Sigmoid colon (tissue), 7 donors: ENCODE measurements around the gene NFATC1. TPM values are rescaled to one million over a fixed set of nuclear protein-coding genes. Genes with fewer than 3 reads are reported as not detected.

ENCODE experiments used
- DNase-seq: peaks from one replicate; pipeline ENCODE4 v3.0.0-alpha.2; 2019
- H3K27ac ChIP-seq, 4 donors: fragments of 200-600 bp; sonication (generic); one replicate each; pipeline ENCODE4 v1.5.1; 2016 to 2019; ENCODE audit warnings: mild to moderate bottlenecking in 1 of 4
- H3K27me3 ChIP-seq, 3 donors: fragments of 200-600 bp; sonication (generic); one replicate each; pipeline ENCODE4 v1.5.1; 2019; ENCODE audit warnings: mild to moderate bottlenecking in 1 of 3
- H3K36me3 ChIP-seq, 4 donors: fragments of 200-600 bp; sonication (generic); one replicate each; pipeline ENCODE4 v1.5.1; 2016 to 2019
- H3K4me1 ChIP-seq, 4 donors: fragments of 200-600 bp; sonication (generic); one replicate each; pipeline ENCODE4 v1.5.1; 2017 to 2019
- H3K4me3 ChIP-seq, 4 donors: fragments of 200-600 bp; sonication (generic); one replicate each; pipeline ENCODE4 v1.5.1; 2017 to 2019; ENCODE audit warnings: mild to moderate bottlenecking in 2 of 4, moderate library complexity in 1 of 4
- H3K9me3 ChIP-seq, 4 donors: fragments of 200-600 bp in 3 of 4; sonication (generic) in 3 of 4; one replicate each; pipeline versions ENCODE4 v1.5.1 to v1.6.1; 2013 to 2019
- CTCF ChIP-seq, 4 experiments: fragments of 450-650 bp in 3 of 4; fragments of 200-600 bp in 1 of 4; IDR thresholded peaks; one replicate each; pipeline ENCODE4 v1.5.1; 2016 to 2019; ENCODE audit warnings: antibody characterized with exemption in 4 of 4, mild to moderate bottlenecking in 3 of 4, moderate library complexity in 2 of 4
- EP300 ChIP-seq, 4 donors: sonication (generic); formaldehyde crosslinking; IDR thresholded peaks; one replicate each; pipeline ENCODE4 v1.6.1; 2017; ENCODE audit warnings: antibody characterized with exemption in 4 of 4
- POLR2A ChIP-seq, 2 donors: fragments of 450-650 bp; IDR thresholded peaks; one replicate each; pipeline ENCODE4 v1.6.1; 2016; ENCODE audit warnings: antibody characterized with exemption in 2 of 2, mild to moderate bottlenecking in 2 of 2, moderate library complexity in 2 of 2
- POLR2AphosphoS5 ChIP-seq, 4 donors: sonication (generic); formaldehyde crosslinking; IDR thresholded peaks; one replicate each; pipeline ENCODE4 v1.6.1; 2017; ENCODE audit warnings: antibody characterized with exemption in 4 of 4
- WGBS, 2 donors: extraction: QIAGEN DNeasy Blood & Tissue Kit; methylation state at CpG; one replicate each; pipeline ENCODE4 v1.1.7; 2013; 5-methylcytosine and 5-hydroxymethylcytosine counted together
- intact Hi-C: fragments of 100-400 bp; cut with DNase I; formaldehyde crosslinking; loops from one replicate; pipeline ENCODE4 v1.15.1; 2023
- polyA plus RNA-seq, 3 donors: library from polyadenylated mRNA; stranded (reverse); fragments of 200-250 nt; gene quantifications; one replicate each; pipeline ENCODE4 v1.2.3, GENCODE V29; 2013
- total RNA-seq, 4 donors: library from RNA; depleted of rRNA; stranded (reverse); fragments of >200 nt; gene quantifications; one replicate each; pipeline ENCODE4 v1.1.0, GENCODE V29; 2016
- donor health status: healthy with polysubstance abuse.
- donor health status: Bipolar disorder and iron deficiency.
- donor health status: healthy.

NFATC1 gene
- total and polyA plus RNA-seq, 7 donors = 1.6 to 13.8 (median 10.7) TPM

DNA sequence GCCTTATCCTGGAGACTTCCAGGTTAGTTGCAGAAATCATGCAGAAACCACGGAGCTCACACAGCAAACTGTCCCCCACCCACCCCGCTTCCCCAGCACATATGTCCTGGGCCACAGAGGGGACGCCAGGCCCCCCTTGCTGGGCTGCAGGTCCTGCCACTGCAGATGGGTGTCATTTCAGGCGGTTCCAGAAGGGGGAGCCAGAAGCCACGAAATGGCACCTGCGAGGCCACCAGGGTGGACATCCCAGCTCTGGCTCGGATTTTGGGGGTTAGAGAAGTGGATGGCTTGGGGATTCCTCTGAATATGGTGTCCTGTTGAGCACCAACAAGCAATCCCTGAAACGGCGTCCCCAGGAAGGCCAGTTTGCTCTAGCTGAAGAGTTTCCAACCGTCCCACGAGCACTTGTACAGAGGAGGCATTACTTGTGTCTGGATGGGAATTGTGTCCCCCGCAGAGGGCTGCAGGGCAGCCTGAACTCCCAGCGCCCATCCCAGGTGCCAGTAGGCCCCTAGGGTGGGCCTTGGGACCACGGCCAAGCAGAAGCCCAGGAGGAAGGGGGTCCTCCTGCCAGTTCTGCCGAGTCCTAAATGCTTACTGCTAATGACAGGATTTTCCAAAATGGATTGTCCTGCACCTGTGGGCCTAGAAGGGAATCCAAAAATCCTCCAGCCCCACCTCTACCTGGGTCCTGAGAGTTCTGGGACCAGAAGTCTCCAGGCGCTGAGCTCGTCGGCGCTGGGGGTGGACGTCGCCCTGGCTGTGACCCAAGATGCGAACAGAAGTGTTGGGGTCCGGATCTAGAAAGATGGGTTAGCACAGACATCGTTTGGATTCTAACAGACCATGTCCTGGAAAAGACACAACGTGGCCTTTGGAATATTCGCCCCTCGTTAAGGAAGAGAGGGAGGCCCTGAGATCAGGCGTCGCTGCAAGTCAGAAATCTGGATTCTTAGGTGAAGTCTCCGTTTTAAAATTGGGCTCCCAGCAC is 14.6 kb upstream of the NFATC1 start:
- Histone ChIP-seq H3K4me3 (no peak overlapping the region), H3K4me1 (peaks cover 0 to 17% (median 5%) of the 10 kb centered on the region in 4 donors), H3K27ac (no peak overlapping the region), H3K36me3 (peaks cover 0 to 17% (median 0%) of the 10 kb centered on the region in 4 donors), H3K27me3 (no peaks in the 10 kb centered on the region), H3K9me3 (no peaks in the 10 kb centered on the region)
- TF ChIP-seq CTCF (IDR thresholded peaks at IDR 0.05) (peak; percentile 56 to 88 (median 80)), EP300 (IDR thresholded peaks at IDR 0.05) (no peak), POLR2A (IDR thresholded peaks at IDR 0.05) (no peak), POLR2AphosphoS5 (IDR thresholded peaks at IDR 0.05) (peak in 2 of 4 donors; percentile 34 to 45)
- intact Hi-C loops = loop anchor here (1.0 kb wide), 1 partner anchor 147 kb away; no protein-coding TSS in a partner anchor
- WGBS, 2 donors = 52 to 65% methylated on average over 30 of the region's 30 CpGs
- DNase-seq = peak; percentile 84

GRCh38 chr18:79381811-79382311 is 13.9 kb upstream of the NFATC1 start:
- peak; percentile 59 for DNase-seq
- Histone ChIP-seq H3K4me3 (no peak overlapping the region), H3K36me3 (peaks cover 0 to 16% (median 0%) of the 10 kb centered on the region in 4 donors), H3K4me1 (peaks cover 0 to 20% (median 5%) of the 10 kb centered on the region in 4 donors), H3K9me3 (no peaks in the 10 kb centered on the region), H3K27me3 (no peaks in the 10 kb centered on the region), H3K27ac (no peak overlapping the region)
- WGBS, 2 donors = 63 to 83% methylated on average over 16 of the region's 16 CpGs
- TF ChIP-seq POLR2AphosphoS5 (IDR thresholded peaks at IDR 0.05) (no peak), EP300 (IDR thresholded peaks at IDR 0.05) (no peak), POLR2A (IDR thresholded peaks at IDR 0.05) (no peak), CTCF (IDR thresholded peaks at IDR 0.05) (no peak)
- intact Hi-C loops = no loop called here

- peak; percentile 70 for DNase-seq
- intact Hi-C loops = no loop called here
- peaks cover 0 to 20% (median 5%) of the 10 kb centered on the region in 4 donors for H3K4me1 ChIP-seq
- H3K9me3 ChIP-seq = no peaks in the 10 kb centered on the region
- H3K36me3 ChIP-seq = peaks cover 0 to 6% (median 0%) of the 10 kb centered on the region in 4 donors
- no peak overlapping the region for H3K27ac ChIP-seq
- WGBS, 2 donors = 66 to 84% methylated on average over 27 of the region's 27 CpGs
- TF ChIP-seq CTCF (IDR thresholded peaks at IDR 0.05) = no peak
- TF ChIP-seq POLR2A (IDR thresholded peaks at IDR 0.05) = no peak
- no peak for TF ChIP-seq POLR2AphosphoS5 (IDR thresholded peaks at IDR 0.05)
- TF ChIP-seq EP300 (IDR thresholded peaks at IDR 0.05) = no peak
- no peak overlapping the region for H3K4me3 ChIP-seq
- no peaks in the 10 kb centered on the region for H3K27me3 ChIP-seq
Measured at GRCh38 chr18:79382681-79383387, 12.9 kb upstream of the NFATC1 start.

DNA sequence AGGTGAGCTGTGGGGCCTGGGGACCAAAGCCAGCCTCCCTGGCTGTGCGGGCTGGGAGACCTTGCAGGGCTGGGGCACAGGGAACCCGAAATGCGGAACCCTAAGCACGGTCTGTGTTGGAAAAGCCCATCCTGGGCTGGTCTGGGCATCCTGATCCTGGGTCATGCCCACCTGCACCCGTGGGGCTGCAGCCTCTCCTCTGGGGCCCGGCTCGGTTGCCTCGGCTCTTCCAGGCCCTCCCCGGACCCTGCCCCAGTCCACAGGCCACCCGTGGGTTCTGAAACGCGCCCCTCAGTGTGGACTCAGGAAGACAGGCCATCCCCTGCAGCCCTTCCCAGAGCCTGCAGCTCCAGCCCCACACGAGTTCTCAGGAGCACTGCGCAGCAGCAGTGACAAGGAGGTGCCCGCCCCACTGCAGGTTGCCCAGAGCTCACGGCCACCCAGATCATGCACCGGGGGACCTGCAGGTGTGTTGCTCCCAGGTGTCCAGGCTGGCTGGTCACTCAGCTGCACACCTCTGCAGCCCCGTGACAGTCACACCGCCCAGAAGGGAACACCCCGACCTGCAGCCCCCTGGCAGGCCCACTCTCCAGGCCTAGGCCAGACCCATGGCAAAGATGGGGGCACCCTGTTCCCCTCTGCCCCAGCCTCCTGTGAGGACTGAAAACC is 12.2 kb upstream of the NFATC1 start:
- no peak overlapping the region for H3K27ac ChIP-seq
- no peaks in the 10 kb centered on the region for H3K27me3 ChIP-seq
- peak; percentile 66 for DNase-seq
- H3K36me3 ChIP-seq = no peaks in the 10 kb centered on the region
- WGBS, 2 donors = 63 to 86% methylated on average over 20 of the region's 20 CpGs
- H3K4me3 ChIP-seq = no peak overlapping the region
- no peaks in the 10 kb centered on the region for H3K9me3 ChIP-seq
- peaks cover 0 to 20% (median 5%) of the 10 kb centered on the region in 4 donors for H3K4me1 ChIP-seq
- TF ChIP-seq POLR2AphosphoS5 (IDR thresholded peaks at IDR 0.05) (no peak), EP300 (IDR thresholded peaks at IDR 0.05) (no peak), CTCF (IDR thresholded peaks at IDR 0.05) (no peak), POLR2A (IDR thresholded peaks at IDR 0.05) (no peak)
- intact Hi-C loops = no loop called here
